Stimulated activated CD4-positive, alpha-beta T cell treated with anti-CD3 and anti-CD28 coated beads, Interleukin-12 subunit alpha, Interleukin-12 subunit beta, amount 100 ng/mL, for 4 hours (primary cell): ENCODE data around the gene GPR171.

Experiments
- DNase-seq: peaks from one replicate; pipeline ENCODE4 v3.0.0-alpha.2; 2020

Gene GPR171

DNA sequence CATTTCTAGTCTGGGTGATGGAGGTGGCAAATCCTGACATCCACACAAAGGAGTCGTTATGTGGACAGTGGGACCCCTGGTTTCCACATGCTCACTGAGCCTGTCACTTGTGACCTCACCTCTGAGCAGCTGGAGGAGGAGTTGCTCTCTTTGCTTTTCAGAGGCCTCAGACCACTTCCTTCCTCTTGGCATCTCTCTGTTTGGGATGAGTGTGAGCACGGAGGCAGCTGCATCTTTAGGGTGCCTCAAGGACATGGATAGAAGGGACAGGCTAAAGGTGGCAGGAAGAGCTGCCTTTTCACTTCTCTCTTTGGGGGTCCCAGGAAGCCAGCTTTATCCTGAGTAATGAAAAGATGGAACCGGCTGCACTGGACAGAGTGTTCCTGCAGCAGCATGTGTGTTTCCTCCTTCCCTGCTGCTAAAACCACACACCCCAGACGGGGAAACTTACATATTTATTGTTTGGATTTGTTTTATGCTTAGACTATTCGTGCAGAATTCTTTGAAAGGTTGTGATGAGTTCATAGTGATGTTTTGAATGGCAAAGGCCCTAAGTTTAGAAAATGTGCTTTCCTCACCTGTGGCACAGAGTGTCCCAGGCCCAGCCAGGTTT, 31.8 kb downstream of the GPR171 start:
- no peak for DNase-seq

DNA sequence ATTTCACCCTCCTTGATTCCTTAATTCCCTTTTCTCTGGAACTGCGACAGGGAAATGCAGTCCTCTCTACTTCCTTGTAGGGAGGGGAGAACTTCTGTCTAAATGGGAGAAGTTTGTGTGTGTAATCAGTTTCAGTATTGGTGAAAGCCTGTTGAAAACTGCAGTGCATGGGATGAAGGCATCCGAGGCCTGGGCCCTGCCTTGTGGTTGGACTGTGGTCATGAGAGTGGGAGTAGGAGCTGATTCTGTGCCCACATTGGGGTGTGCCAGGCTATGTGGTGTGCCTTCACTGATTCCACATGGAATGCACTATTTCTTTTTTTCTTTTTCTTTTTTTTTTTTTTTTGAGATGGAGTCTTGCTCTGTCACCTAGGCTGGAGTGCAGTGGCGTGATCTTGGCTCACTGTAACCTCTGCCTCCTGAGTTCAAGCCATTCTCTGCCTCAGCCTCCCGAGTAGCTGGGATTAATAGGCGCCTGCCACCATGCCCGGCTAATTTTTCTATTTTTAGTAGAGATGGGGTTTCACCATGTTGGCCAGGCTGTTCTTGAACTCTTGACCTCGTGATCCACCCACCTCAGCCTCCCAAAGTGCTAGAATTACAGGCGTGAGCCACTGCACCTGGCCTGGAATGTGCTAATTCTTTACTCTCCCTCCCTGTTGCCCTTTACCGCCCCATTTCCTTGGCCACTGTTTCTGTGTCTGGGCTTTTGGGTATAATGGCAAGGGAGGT, 32.9 kb downstream of the GPR171 start:
- peak; percentile 30 for DNase-seq

DNA sequence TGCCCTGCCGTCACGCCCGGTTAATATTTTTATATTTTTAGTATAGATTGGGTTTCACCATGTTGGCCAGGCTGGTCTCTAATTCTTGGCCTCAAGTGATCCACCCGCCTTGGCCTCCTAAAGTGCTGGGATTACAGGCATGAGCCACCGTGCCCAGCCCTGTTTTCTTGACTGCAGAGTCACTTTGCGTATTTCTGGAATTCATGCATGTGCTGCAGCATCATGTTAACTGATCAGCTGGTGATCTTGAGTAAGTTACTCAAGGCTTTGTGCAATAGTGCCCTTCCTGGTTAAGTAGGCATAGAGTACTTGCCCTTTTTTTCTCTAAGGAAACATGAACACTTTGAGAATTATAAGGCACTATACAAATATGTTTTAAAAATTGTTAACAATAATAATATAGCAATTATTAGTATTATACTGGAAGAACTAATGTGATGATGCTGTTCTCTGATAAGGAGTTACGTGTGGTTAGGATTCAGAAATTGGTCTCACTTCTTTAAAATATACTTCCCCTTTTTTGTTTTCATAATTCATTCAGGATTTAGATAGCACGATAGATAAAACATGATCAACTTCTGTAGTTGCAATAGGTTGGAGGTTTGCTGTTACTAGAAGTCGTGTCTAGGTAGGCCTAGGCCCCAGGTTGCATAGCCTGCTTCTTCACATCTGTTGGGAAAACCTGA, 33.6 kb downstream of the GPR171 start:
- DNase-seq: no peak

DNA sequence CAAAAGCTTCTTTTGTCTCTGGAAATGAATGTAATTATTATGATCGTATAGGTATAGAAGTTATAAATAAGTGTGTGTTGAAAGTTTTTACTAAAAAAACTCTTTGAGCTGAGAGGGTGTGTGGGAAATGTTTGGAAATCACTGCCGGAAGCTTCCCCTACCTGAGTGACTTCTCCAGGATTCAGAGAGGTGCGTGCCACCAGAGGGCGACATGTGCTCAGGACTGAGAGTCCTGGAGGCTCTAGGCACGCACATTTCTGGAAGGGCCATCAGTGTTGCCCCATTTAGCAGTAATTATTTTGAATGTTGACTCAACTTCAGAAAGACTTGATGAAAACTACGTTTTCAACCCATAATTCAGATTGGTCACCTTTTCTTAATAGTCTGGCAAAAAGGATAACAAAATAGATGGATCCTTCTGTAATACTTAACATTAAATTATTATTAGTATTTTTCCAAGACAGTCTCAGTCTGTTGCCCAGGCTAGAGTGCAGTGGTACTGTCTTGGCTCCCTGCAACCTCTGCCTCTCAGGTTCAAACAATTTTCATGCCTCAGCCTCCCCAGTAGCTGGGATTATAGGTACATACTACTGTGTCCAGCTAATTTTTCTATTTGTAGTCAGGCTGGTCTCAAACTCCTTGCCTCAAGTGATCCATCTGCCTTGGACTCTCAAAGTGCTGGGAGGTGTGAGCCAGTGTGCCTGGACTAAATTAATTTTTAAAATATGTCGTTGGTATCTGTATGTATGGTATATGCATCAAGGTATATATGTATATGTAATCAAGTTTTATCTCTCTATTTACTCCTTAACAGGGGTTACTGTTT, 34.5 kb downstream of the GPR171 start:
- DNase-seq: peak; percentile 84

DNA sequence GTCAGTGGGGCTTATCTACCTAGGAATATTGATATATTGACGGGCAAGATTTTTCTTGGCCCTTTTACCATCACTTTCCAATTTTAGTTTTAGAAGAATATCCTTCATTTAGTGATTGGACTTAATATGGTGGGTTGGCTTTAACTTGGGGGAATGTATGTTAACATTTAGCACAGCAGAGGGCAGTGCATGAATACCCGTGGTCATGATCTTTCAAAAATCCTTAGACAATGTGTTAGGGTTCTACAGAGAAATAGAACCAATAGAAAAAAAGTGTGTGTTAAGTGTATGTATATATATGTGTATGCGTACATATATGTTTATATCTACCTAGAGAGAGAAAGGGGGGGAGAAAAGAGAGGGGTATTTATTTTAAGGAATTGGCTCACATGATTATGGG, 36.9 kb downstream of the GPR171 start:
- DNase-seq: no peak

DNA sequence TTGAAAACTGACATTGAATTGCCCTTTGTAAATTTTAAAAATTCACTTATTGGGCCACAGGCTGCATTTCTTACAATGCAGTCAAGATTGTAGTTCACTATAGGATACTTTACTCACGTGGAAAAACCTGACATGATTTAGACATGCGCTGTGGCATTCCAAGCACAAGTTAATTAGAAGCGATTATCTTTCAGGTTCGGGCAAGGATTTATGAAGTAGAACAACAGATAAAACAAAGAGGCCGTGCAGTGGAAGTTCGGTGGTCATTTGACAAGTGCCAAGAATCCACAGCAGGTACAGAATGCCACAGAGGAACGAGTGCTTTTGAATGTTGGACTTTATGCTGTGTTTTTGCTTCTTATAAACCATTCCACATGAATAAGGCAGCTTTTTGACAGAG, 37.8 kb downstream of the GPR171 start:
- DNase-seq: no peak

DNA sequence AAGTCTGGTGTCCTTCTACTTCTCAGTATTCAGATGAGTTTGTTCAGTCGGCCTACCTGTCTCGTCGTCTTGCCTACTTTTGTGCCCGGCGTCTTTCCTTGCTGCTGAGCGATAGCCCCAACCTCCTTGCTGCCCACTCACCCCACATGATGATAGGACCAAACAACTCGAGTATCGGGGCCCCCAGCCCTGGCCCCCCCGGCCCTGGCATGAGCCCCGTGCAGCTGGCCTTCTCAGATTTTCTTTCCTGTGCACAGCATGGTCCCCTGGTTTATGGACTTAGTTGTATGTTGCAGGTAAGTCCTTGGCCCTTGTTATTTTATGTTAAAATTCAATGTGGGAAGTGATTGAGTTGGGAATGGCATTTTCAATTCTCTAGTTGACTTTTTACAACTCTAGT, 43.2 kb downstream of the GPR171 start:
- no peak for DNase-seq

DNA sequence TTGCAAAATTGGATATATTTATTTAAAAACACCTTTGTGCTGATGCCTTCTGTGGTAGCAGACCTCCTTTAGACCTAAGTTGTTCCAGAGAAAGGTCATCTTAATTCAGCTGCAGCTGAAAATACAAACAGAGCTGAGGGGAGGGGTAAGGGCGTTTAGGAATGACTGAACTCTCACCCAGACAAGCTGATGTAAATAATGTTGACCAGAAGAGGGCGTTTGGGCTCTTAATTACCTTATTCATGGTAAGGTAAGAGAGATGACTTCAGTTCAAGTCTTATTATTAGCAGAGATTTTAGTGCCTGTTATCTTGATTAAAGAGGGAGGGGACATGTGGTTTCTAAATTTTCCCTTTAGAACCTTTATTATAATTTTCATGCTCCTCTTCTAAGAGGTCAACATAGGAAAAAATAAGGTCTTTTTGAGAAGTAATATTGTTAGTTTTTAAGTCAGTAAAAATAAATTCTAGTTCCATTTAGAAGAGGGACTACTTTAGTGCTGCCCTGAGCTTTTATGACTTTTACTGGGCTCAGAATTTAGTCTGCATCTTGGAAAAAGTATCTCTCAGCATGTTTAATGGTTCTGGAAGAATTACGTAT, 46.3 kb downstream of the GPR171 start:
- DNase-seq: no peak

DNA sequence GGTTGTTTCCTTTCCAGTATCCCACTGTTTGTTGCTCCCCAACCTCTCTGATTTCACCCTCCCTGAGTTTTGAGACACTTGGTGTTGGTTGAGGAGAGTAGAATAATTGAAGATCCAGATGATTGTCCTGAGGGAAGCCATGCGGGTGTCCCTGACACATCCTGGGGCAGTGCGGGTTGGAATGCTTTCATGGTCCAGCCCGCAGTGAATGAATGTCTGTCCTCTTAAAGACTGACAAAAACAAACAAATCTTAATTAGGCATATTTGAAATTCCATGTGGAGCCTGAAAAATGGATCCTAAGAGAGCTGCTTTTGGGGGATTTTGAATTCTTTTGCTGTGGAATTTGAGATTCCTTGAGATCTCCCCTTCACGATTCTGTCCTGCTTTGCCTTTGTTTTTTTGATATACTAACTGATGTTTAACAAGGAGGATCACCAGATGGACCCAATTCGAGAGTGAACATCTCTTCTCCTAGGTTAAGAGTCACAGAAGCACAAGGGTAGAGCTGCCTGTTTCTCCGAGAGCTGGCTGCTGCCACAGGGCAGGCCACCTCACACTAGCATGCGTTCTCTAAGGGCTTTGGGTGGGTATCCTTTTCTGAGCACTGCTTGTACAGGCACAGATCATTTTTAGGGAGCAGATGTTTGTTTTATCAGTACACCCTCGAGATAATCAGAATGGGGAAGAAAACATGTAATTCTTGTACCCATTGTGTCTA, 47.4 kb downstream of the GPR171 start:
- no peak for DNase-seq

DNA sequence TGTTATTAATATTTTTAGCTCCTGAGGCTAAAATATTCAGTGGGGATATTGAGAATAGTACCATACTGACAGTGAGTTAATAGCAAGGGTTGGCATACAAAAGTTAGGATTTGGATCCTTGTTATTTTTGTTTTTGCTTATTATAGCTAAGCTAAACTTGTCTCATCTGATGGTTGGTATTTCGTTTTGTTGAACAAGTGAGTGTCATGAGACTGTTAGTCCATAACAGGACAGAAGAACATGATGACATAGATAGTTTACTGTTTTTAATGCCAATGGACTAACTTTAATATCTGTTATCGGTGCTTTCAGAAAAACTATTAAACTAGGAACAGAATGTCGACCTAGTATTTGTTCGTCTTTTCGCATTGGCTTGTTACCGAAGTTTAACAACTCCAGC, 48.5 kb downstream of the GPR171 start:
- no peak for DNase-seq

DNA sequence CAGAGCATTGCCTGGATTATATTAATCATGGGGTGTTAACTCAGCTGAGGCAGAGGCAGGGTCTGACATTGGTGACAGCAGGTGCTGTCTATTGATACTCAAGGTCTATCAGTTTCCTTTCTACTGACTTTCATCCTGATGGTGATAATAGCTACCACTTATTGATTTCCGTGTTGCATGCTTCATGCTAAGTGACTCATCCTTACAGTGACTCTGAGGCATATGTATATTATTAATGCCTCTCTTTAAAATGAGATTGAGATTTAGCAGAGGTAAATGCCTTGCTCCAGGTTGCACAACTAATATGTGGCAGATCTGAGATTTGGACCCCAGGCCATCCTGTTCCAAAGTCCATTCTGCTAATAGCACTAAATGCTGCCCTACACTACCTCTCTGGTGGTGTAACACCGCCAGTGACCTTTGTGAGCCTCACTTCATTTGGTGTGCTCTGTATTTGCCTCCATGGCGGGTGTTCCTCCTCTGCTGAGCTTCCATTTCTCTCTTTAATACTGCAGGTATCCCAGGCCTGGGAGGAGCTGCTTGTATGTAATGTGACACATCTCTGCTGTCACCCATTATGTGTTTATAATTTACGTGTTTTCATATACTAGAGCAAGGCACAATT, 50.4 kb downstream of the GPR171 start:
- DNase-seq: no peak
